H1 (cell line): ENCODE measurements around the gene SPTBN5. TPM values are rescaled to one million over a fixed set of nuclear protein-coding genes. Genes with fewer than 3 reads are reported as not detected.

Experiments
- CTCF ChIA-PET: fragments of 300-600 bp; sonication (Branson Sonifier 250); formaldehyde crosslinking; loops from one replicate; lab custom pipeline; 2021; ENCODE audit not compliant: partially characterized antibody; lab: Charles Lee
- POLR2A ChIA-PET: fragments of 300-600 bp; sonication (Branson Sonifier 250); formaldehyde crosslinking; loops from one replicate; lab custom pipeline; 2021; ENCODE audit warnings: inconsistent platforms; ENCODE audit not compliant: partially characterized antibody; lab: Charles Lee
- DNase-seq, 2 experiments: peaks; one replicate each; pipeline versions ENCODE4 v3.0.0 to v3.0.0-alpha.2; 2010 to 2022; ENCODE audit warnings: low spot score in 2 of 2, low read depth in 1 of 2, mixed read lengths in 1 of 2
- FAIRE-seq: peaks from 2 replicates; lab custom pipeline; 2011; peaks lifted over from hg19 to GRCh38; lab: Jason Lieb, UNC
- H2AFZ ChIP-seq: 2 replicates; pipeline ENCODE4 v1.8.1; 2012; ENCODE audit warnings: low read length, inconsistent platforms
- H2AK5ac ChIP-seq: 2 replicates; pipeline ENCODE4 v1.6.1; 2013; ENCODE audit warnings: low read depth, low read length
- H2BK120ac ChIP-seq: replicated peaks from 2 replicates; pipeline ENCODE3; 2013; ENCODE audit warnings: low read depth, low read length, inconsistent platforms
- H2BK12ac ChIP-seq: 2 replicates; pipeline ENCODE4 v1.6.1; 2013; ENCODE audit warnings: low read depth, low read length
- H2BK15ac ChIP-seq: 2 replicates; pipeline ENCODE4 v1.6.1; 2013; ENCODE audit warnings: low read length
- H2BK20ac ChIP-seq: 2 replicates; pipeline ENCODE4 v1.6.1; 2013; ENCODE audit warnings: low read length
- H2BK5ac ChIP-seq: 2 replicates; pipeline ENCODE4 v1.6.1; 2013; ENCODE audit warnings: low read depth, low read length
- H3K14ac ChIP-seq: 2 replicates; pipeline ENCODE4 v1.6.1; 2013; ENCODE audit warnings: inconsistent platforms; ENCODE audit not compliant: insufficient read length
- H3K18ac ChIP-seq: 2 replicates; pipeline ENCODE4 v1.6.1; 2013; ENCODE audit warnings: low read length; ENCODE audit errors: extremely low read depth
- H3K23ac ChIP-seq: 2 replicates; pipeline ENCODE4 v1.6.1; 2013; ENCODE audit warnings: inconsistent platforms; ENCODE audit not compliant: insufficient read length
- H3K23me2 ChIP-seq: 2 replicates; pipeline ENCODE4 v1.6.1; 2013; ENCODE audit warnings: low read depth, low read length
- H3K27ac ChIP-seq: 2 replicates; pipeline ENCODE4 v1.6.1; 2011; ENCODE audit warnings: low read depth, low read length, inconsistent platforms
- H3K27me3 ChIP-seq, 4 experiments: replicated peaks in 1 of 4; 1 replicate in 1 of 4; 2 replicates in 3 of 4; pipeline versions ENCODE4 v1.6.1 to v1.8.1; 2011 to 2013; ENCODE audit warnings: low read length in 3 of 4, mild to moderate bottlenecking in 3 of 4, inconsistent platforms in 2 of 4, mixed read lengths in 2 of 4, moderate library complexity in 1 of 4; ENCODE audit not compliant: control insufficient read depth in 3 of 4, insufficient read depth in 3 of 4; ENCODE audit errors: extremely low read depth in 1 of 4
- H3K36me3 ChIP-seq, 4 experiments: 2 replicates each; pipeline versions ENCODE4 v1.6.1 to v1.8.1; 2011 to 2013; ENCODE audit warnings: mild to moderate bottlenecking in 4 of 4, low read length in 3 of 4, moderate library complexity in 2 of 4, control low read depth in 1 of 4, inconsistent platforms in 1 of 4; ENCODE audit not compliant: insufficient read depth in 4 of 4, control insufficient read depth in 2 of 4
- H3K4ac ChIP-seq: replicated peaks from 2 replicates; pipeline ENCODE3; 2013; ENCODE audit warnings: low read length, low read depth, mixed read lengths, inconsistent platforms; ENCODE audit not compliant: insufficient read length
- H3K4me1 ChIP-seq, 4 experiments: replicated peaks in 1 of 4; 1 replicate in 1 of 4; 2 replicates in 3 of 4; pipeline versions ENCODE4 v1.6.1 to v1.8.1; 2011 to 2013; ENCODE audit warnings: low read length in 3 of 4, inconsistent platforms in 2 of 4, mixed read lengths in 1 of 4; ENCODE audit not compliant: insufficient read depth in 4 of 4, control insufficient read depth in 3 of 4
- H3K4me2 ChIP-seq, 2 experiments: 2 replicates each; pipeline versions ENCODE4 v1.6.1 to v1.8.1; 2011 to 2013; ENCODE audit warnings: low read depth in 2 of 2, low read length in 2 of 2, control low read depth in 1 of 2, inconsistent platforms in 1 of 2, mild to moderate bottlenecking in 1 of 2; ENCODE audit not compliant: insufficient read depth in 1 of 2
- H3K4me3 ChIP-seq, 4 experiments: fragments of 200-600, 300-600 bp in 1 of 4; sonication (generic), shearing (Covaris generic), sonication (Bioruptor Twin) in 1 of 4; 2 replicates each; pipeline versions ENCODE4 v1.5.1 to v1.8.1; 2011 to 2016; ENCODE audit warnings: low read length in 4 of 4, low read depth in 3 of 4, control low read depth in 2 of 4, inconsistent platforms in 2 of 4, mild to moderate bottlenecking in 2 of 4, mixed read lengths in 1 of 4, moderate library complexity in 1 of 4; ENCODE audit not compliant: insufficient read depth in 2 of 4; ENCODE audit errors: extremely low read depth in 1 of 4
- H3K56ac ChIP-seq: replicated peaks from 2 replicates; pipeline ENCODE3; 2013; ENCODE audit warnings: low read depth, mild to moderate bottlenecking, mixed read lengths, low read length, inconsistent platforms; ENCODE audit not compliant: insufficient read length
- H3K79me1 ChIP-seq: 2 replicates; pipeline ENCODE4 v1.6.1; 2013; ENCODE audit warnings: low read depth, low read length, control low read depth
- H3K79me2 ChIP-seq, 2 experiments: 2 replicates each; pipeline versions ENCODE4 v1.6.1 to v1.8.1; 2012 to 2013; ENCODE audit warnings: low read length in 2 of 2, mild to moderate bottlenecking in 2 of 2, inconsistent platforms in 1 of 2; ENCODE audit not compliant: insufficient read depth in 2 of 2, control insufficient read depth in 1 of 2
- H3K9ac ChIP-seq, 4 experiments: replicated peaks in 1 of 4; 1 replicate in 1 of 4; 2 replicates in 3 of 4; pipeline versions ENCODE4 v1.6.1 to v1.8.1; 2011 to 2013; ENCODE audit warnings: low read depth in 3 of 4, low read length in 3 of 4, control low read depth in 2 of 4, mild to moderate bottlenecking in 2 of 4, moderate library complexity in 2 of 4, inconsistent platforms in 1 of 4; ENCODE audit errors: extremely low read depth in 1 of 4
- H3K9me3 ChIP-seq, 2 experiments: 2 replicates each; pipeline versions ENCODE4 v1.6.1 to v1.8.1; 2012 to 2013; ENCODE audit warnings: mild to moderate bottlenecking in 2 of 2, moderate library complexity in 2 of 2, control low read depth in 1 of 2, inconsistent platforms in 1 of 2, low read depth in 1 of 2, low read length in 1 of 2, mixed read lengths in 1 of 2; ENCODE audit not compliant: insufficient read depth in 2 of 2
- H4K20me1 ChIP-seq, 2 experiments: replicated peaks in 1 of 2; 2 replicates each; pipeline versions ENCODE3 to v1.8.1; 2011 to 2013; ENCODE audit warnings: inconsistent platforms in 2 of 2, low read length in 2 of 2, mild to moderate bottlenecking in 1 of 2; ENCODE audit not compliant: insufficient read depth in 2 of 2, control insufficient read depth in 1 of 2
- H4K5ac ChIP-seq: 2 replicates; pipeline ENCODE4 v1.6.1; 2013; ENCODE audit warnings: low read length, low read depth, mixed read lengths, inconsistent platforms; ENCODE audit not compliant: insufficient read length
- H4K8ac ChIP-seq: 2 replicates; pipeline ENCODE4 v1.8.0; 2013; ENCODE audit warnings: mild to moderate bottlenecking, moderate library complexity, low read length, inconsistent platforms; ENCODE audit not compliant: insufficient read depth; ENCODE audit errors: extremely low read depth
- H4K91ac ChIP-seq: replicated peaks from 2 replicates; pipeline ENCODE3; 2013; ENCODE audit warnings: low read length, mixed read lengths, inconsistent platforms; ENCODE audit not compliant: insufficient read length
- ASH2L ChIP-seq: fragments of 200-600, 300-600 bp; sonication (generic); IDR thresholded peaks from one replicate; pipeline ENCODE4 v1.7.1; 2017; ENCODE audit warnings: low read length
- BACH1 ChIP-seq: IDR thresholded peaks from 2 replicates; pipeline ENCODE4 v1.6.1; 2012; ENCODE audit warnings: low read length, improper control_type of control experiment
- CHD1 ChIP-seq: IDR thresholded peaks from 2 replicates; pipeline ENCODE4 v1.6.1; 2012; ENCODE audit warnings: low read depth, low read length, improper control_type of control experiment
- CREB1 ChIP-seq: IDR thresholded peaks from 2 replicates; pipeline ENCODE4 v1.6.1; 2012; ENCODE audit warnings: inconsistent platforms
- CTBP2 ChIP-seq: IDR thresholded peaks from 2 replicates; pipeline ENCODE4 v1.7.0; 2011; ENCODE audit warnings: borderline replicate concordance, mild to moderate bottlenecking, moderate library complexity, mixed read lengths, low read length; ENCODE audit not compliant: insufficient read depth, insufficient read length
- EGR1 ChIP-seq: IDR thresholded peaks from 2 replicates; pipeline ENCODE4 v1.6.1; 2011; ENCODE audit warnings: low read depth, low read length, borderline replicate concordance
- GTF2F1 ChIP-seq: IDR thresholded peaks from 2 replicates; pipeline ENCODE4 v1.6.1; 2012; ENCODE audit warnings: low read depth, low read length, improper control_type of control experiment, borderline replicate concordance
- NANOG ChIP-seq: IDR thresholded peaks from 2 replicates; pipeline ENCODE4 v1.6.1; 2011; ENCODE audit warnings: low read length, low read depth, mild to moderate bottlenecking, inconsistent platforms; ENCODE audit not compliant: insufficient read depth, poor library complexity, severe bottlenecking
- RFX5 ChIP-seq: IDR thresholded peaks from 2 replicates; pipeline ENCODE4 v1.6.1; 2011; ENCODE audit warnings: low read depth, low read length, improper control_type of control experiment, borderline replicate concordance
- RNF2 ChIP-seq: fragments of 200-900, 300-1000 bp; sonication (generic); IDR thresholded peaks from 2 replicates; pipeline ENCODE4 v1.7.1; 2016; ENCODE audit warnings: borderline replicate concordance, low read depth, mild to moderate bottlenecking, antibody characterized with exemption, low read length; ENCODE audit not compliant: poor library complexity, severe bottlenecking; ENCODE audit errors: missing control alignments
- SIN3A ChIP-seq, 2 experiments: IDR thresholded peaks in 1 of 2; conservative IDR thresholded peaks in 1 of 2; 2 replicates each; pipeline ENCODE4 v1.6.1; 2011 to 2012; ENCODE audit warnings: low read length in 2 of 2, improper control_type of control experiment in 1 of 2, low read depth in 1 of 2, mild to moderate bottlenecking in 1 of 2
- TAF1 ChIP-seq: IDR thresholded peaks from 2 replicates; pipeline ENCODE4 v1.6.1; 2011; ENCODE audit warnings: mild to moderate bottlenecking, low read depth, low read length
- TBP ChIP-seq: IDR thresholded peaks from 2 replicates; pipeline ENCODE4 v1.6.1; 2011; ENCODE audit warnings: low read depth, low read length, improper control_type of control experiment
- WGBS, 2 experiments: shearing (Covaris generic) in 1 of 2; methylation state at CpG; one replicate each; pipeline versions ENCODE4 v1.1.6 to v1.1.7; 2013 to 2015; ENCODE audit warnings: low lambda C conversion rate in 2 of 2, mixed read lengths in 2 of 2, inconsistent platforms in 1 of 2, low coverage in 1 of 2, missing lambda C conversion rate in 1 of 2; ENCODE audit not compliant: insufficient replicate concordance in 2 of 2, insufficient coverage in 1 of 2, insufficient read length in 1 of 2; ENCODE audit errors: extremely low coverage in 1 of 2, missing lambda C conversion rate in 1 of 2; 5-methylcytosine and 5-hydroxymethylcytosine counted together
- polyA plus RNA-seq, 7 experiments: library from polyadenylated mRNA; depleted of rRNA in 3 of 7; stranded (reverse) in 5 of 7; unstranded in 2 of 7; fragments of >200 nt in 5 of 7; fragments of 200-250 nt in 2 of 7; gene quantifications; 1 replicate in 5 of 7; 2 replicates in 1 of 7; 4 replicates in 1 of 7; pipeline versions ENCODE4 v1.2.1 to v1.2.3, GENCODE V29; 2011 to 2013; ENCODE audit warnings: missing spikeins in 2 of 7, mixed read lengths in 2 of 7
- total RNA-seq: library from RNA; stranded (reverse); fragmentation: NEBNext Ultra II Directional; extraction: Animal tissue kit (Norgen Biotek cat#: 25700); gene quantifications from 2 replicates; pipeline ENCODE4 v1.2.1, GENCODE V29; 2021
- TF ChIP-seq, protein P1 (sequence below): IDR thresholded peaks from 2 replicates; pipeline ENCODE4 v1.6.1; 2012; ENCODE audit warnings: inconsistent platforms

SPTBN5 gene
- total and polyA plus RNA-seq, 2 of the 8 experiments (the other 6 are each of a cell fraction or from before 2014, with no cell fraction given), result 0.32 to 0.84 TPM

- H4K5ac ChIP-seq, result no peak overlapping the region
- H3K14ac ChIP-seq, result no peak overlapping the region
- no peaks in the 10 kb centered on the region for H3K9me3 ChIP-seq
- H4K20me1 ChIP-seq, result no peaks in the 10 kb centered on the region
- H3K27me3 ChIP-seq, result no peaks in the 10 kb centered on the region
- H3K79me2 ChIP-seq, result no peaks in the 10 kb centered on the region
- no peak overlapping the region for H3K4me3 ChIP-seq
- no peak overlapping the region for H2BK20ac ChIP-seq
- H3K18ac ChIP-seq, result no peak overlapping the region
- no peak overlapping the region for H3K9ac ChIP-seq
- H3K36me3 ChIP-seq, result peaks cover 0 to 7% (median 2%) of the 10 kb centered on the region in 4 experiments; a peak in 3 of 8 replicates
- H2AFZ ChIP-seq, result no peak overlapping the region
- DNase-seq (no peak), FAIRE-seq (no peak)
- no peak overlapping the region for H2BK5ac ChIP-seq
- no peak overlapping the region for H3K56ac ChIP-seq
- no peak overlapping the region for H4K91ac ChIP-seq
- H3K23ac ChIP-seq, result no peak overlapping the region
- 0 out of 2 replicates have a peak, but pooled peaks cover 2% of the 10 kb centered on the region for H3K23me2 ChIP-seq
- no peak overlapping the region for H2BK120ac ChIP-seq
- no peak overlapping the region for H3K4ac ChIP-seq
- H3K4me2 ChIP-seq, result no peak overlapping the region
- H2AK5ac ChIP-seq, result no peak overlapping the region
- no peaks in the 10 kb centered on the region; a peak in 2 of 7 replicates for H3K4me1 ChIP-seq
- WGBS, 2 experiments, result 92% methylated on average over 9 of the region's 9 CpGs; no CpG with 5 or more reads in 1 of the 2 experiments
- CTCF ChIA-PET, result interaction anchor here (0.8 to 6.7 kb wide), 4 partner anchors 10 to 35 kb away, joined by 3 to 30 read pairs (median 4); no protein-coding TSS in a partner anchor
- no peak overlapping the region for H3K27ac ChIP-seq
- H3K79me1 ChIP-seq, result no peaks in the 10 kb centered on the region
- H2BK15ac ChIP-seq, result no peak overlapping the region
- H4K8ac ChIP-seq, result no peak overlapping the region
- POLR2A ChIA-PET, result interaction anchor here (1.3 to 7.2 kb wide), 3 partner anchors 8 to 33 kb away, joined by 3 to 45 read pairs (median 5); partner anchors contain the start of gene PLA2G4B
- H2BK12ac ChIP-seq, result no peak overlapping the region
- no peak for TF ChIP-seq EGR1
- no peak for TF ChIP-seq SIN3A (conservative IDR thresholded peaks at IDR 0.05 in 1 of 2, IDR thresholded peaks at IDR 0.05 in 1 of 2; ENCODE audit: low read depth in 1 of 2, low read length in 2 of 2)
- no peak for TF ChIP-seq GTF2F1
- TF ChIP-seq CTBP2, result no peak
- no peak for TF ChIP-seq RNF2
- no peak for TF ChIP-seq TAF1
- no peak for TF ChIP-seq NANOG
- TF ChIP-seq CREB1, result no peak
- TF ChIP-seq TBP, result no peak
- no peak for TF ChIP-seq BACH1
- TF ChIP-seq ASH2L, result no peak
- TF ChIP-seq, protein P1, sequence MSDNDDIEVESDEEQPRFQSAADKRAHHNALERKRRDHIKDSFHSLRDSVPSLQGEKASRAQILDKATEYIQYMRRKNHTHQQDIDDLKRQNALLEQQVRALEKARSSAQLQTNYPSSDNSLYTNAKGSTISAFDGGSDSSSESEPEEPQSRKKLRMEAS, result no peak
- no peak for TF ChIP-seq CHD1
- TF ChIP-seq RFX5, result no peak
These were observed 45.9 kb downstream of the SPTBN5 start for GRCh38 chr15:41847981-41848380.
